GM18868 (cell line): ENCODE results near the gene TBC1D24.
"Not testable (repeated sequence)": the region's sequence is repeated elsewhere in the genome, so short reads cannot be mapped to it uniquely, and the experiment has no call there.

Source experiments
- ATAC-seq: cut with Tn5 transposase; IDR thresholded peaks from one replicate; pipeline ENCODE4 v1.9.1; 2021; ENCODE audit warnings: mild to moderate bottlenecking, moderate library complexity; ENCODE audit not compliant: unreplicated experiment

The TBC1D24 gene

DNA sequence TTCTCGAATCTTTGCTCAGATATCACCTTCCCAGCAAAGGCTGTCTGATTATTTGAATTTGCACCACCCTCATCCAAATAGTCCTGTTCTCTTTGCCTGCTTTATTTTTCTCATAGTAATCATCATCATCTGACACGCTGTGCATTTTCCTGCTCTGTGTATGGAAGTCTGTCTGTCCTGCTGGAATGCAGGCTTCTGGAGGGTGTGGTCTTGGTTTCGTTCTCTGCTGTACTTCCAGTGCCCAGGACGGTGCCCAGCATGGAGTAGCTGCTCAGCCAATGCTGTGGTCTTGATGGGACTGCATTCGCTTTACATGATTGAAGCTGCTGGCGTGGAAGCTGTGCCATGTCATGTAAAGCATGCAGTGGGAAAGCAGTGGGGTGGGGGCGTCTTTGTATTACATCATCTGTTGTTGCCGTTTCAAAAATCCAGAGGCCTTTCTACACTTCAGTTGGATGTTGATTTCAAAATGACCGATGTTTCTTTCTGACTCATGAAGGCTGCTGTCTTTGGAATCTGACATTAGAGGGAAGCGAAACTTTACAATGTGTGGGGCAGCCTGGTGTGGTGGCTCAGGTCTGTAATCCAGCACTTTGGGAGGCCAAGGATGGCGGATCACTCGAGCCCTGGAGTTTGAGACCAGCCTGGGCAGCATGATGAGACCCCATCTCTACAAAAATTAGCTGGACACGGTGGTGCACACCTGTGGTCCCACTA is 79.9 kb downstream of the TBC1D24 start:
- ATAC-seq = not testable (repeated sequence)
